ENCODE data around the gene GPC3. TPM values are rescaled to one million over a fixed set of nuclear protein-coding genes. Genes with fewer than 3 reads are reported as not detected.

The GPC3 gene
- total and polyA plus RNA-seq, 2 donors (not counting 3 experiments of a cell fraction or from before 2014, with no cell fraction given): not detected

- H3K9me1 ChIP-seq (replicated peaks; ENCODE audit: control insufficient read depth, extremely low read depth, insufficient read depth, low read length): no peaks in the 10 kb centered on the region
- dilution Hi-C loops (cut with MboI; ENCODE audit: extremely low pct_ligation_motif_present, low sequenced_read_pairs) (no loop called here), intact Hi-C loops (cut with micrococcal nuclease) (no loop called here)
- DNase-seq (ENCODE audit: low read depth, low spot score) (no peak), FAIRE-seq (no peak)
- ChIA-PET POLR2A (no interaction called here), CTCF (interaction anchor here (0.8 kb wide), 1 partner anchor 42 kb away, joined by 3 read pairs; no protein-coding TSS in a partner anchor)
- H3K4me2 ChIP-seq (ENCODE audit: insufficient read depth, low read length): no peak overlapping the region
- H3K9ac ChIP-seq (replicated peaks; ENCODE audit: extremely low read depth, insufficient read depth, low read length): no peak overlapping the region
- no peak overlapping the region for H3K4me3 ChIP-seq (replicated peaks in 1 of 3; ENCODE audit: insufficient read depth in 1 of 3, low read depth in 1 of 3, low read length in 3 of 3)
- H3K4me1 ChIP-seq (ENCODE audit: control insufficient read depth, extremely low read depth, insufficient read depth, low read length): no peaks in the 10 kb centered on the region
- H3K9me3 ChIP-seq (replicated peaks; ENCODE audit: control insufficient read depth, insufficient read depth, low read length): no peaks in the 10 kb centered on the region
- no TSS peak for BruUV-seq (replicated peaks)
- no peak overlapping the region for H3K27ac ChIP-seq (ENCODE audit: insufficient read depth, low read depth, low read length)
- no peak overlapping the region for H2AFZ ChIP-seq (ENCODE audit: low read depth, low read length)
- H3K79me2 ChIP-seq (ENCODE audit: control insufficient read depth, insufficient read depth, low read length): no peaks in the 10 kb centered on the region
- H3K27me3 ChIP-seq (ENCODE audit: control insufficient read depth in 2 of 2, insufficient read depth in 2 of 2, low read length in 2 of 2): no peaks in the 10 kb centered on the region
- no peaks in the 10 kb centered on the region for H4K20me1 ChIP-seq (replicated peaks; ENCODE audit: control insufficient read depth, extremely low read depth, insufficient read depth, low read length)
- TF ChIP-seq GATA2 (IDR thresholded peaks at IDR 0.05; ENCODE audit: insufficient read depth, insufficient read length, low read depth, low read length): no peak
- TF ChIP-seq JUN (IDR thresholded peaks at IDR 0.05; ENCODE audit: borderline replicate concordance, insufficient read depth, insufficient read length, low read depth): no peak
- no peak for TF ChIP-seq MAX (IDR thresholded peaks at IDR 0.05; ENCODE audit: insufficient read depth, insufficient read length)
- TF ChIP-seq FOS (IDR thresholded peaks at IDR 0.05; ENCODE audit: borderline replicate concordance, insufficient read depth, low read length): no peak
- TF ChIP-seq POLR2A (IDR thresholded peaks at IDR 0.05; ENCODE audit: low read depth, low read length): no peak
- TF ChIP-seq EZH2 (IDR thresholded peaks at IDR 0.05; ENCODE audit: borderline replicate concordance, low read depth, low read length, severe bottlenecking): no peak
- no peak for TF ChIP-seq MYC (IDR thresholded peaks at IDR 0.05; ENCODE audit: low read depth, low read length)
- TF ChIP-seq POLR2AphosphoS5 (IDR thresholded peaks at IDR 0.05; ENCODE audit: insufficient read depth, low read depth, low read length): no peak
- TF ChIP-seq CTCF (IDR thresholded peaks at IDR 0.05; ENCODE audit: extremely low read depth in 1 of 2, insufficient read depth in 1 of 2, low read depth in 1 of 2, low read length in 2 of 2): no peak
- no peaks in the 10 kb centered on the region for H3K36me3 ChIP-seq (ENCODE audit: control insufficient read depth in 2 of 2, extremely low read depth in 1 of 2, insufficient read depth in 2 of 2, low read length in 2 of 2)
These were observed 103.5 kb downstream of the GPC3 start for GRCh38 chrX:133881893-133882292.
